ENCODE measurements around the gene DEPP1. TPM values are rescaled to one million over a fixed set of nuclear protein-coding genes. Genes with fewer than 3 reads are reported as not detected.

Gene DEPP1
- total and polyA plus RNA-seq, 10 of the 15 experiments (the other 5 are each of a cell fraction or from before 2014, with no cell fraction given): 1.7 to 12.1 (median 7.3) TPM

DNA sequence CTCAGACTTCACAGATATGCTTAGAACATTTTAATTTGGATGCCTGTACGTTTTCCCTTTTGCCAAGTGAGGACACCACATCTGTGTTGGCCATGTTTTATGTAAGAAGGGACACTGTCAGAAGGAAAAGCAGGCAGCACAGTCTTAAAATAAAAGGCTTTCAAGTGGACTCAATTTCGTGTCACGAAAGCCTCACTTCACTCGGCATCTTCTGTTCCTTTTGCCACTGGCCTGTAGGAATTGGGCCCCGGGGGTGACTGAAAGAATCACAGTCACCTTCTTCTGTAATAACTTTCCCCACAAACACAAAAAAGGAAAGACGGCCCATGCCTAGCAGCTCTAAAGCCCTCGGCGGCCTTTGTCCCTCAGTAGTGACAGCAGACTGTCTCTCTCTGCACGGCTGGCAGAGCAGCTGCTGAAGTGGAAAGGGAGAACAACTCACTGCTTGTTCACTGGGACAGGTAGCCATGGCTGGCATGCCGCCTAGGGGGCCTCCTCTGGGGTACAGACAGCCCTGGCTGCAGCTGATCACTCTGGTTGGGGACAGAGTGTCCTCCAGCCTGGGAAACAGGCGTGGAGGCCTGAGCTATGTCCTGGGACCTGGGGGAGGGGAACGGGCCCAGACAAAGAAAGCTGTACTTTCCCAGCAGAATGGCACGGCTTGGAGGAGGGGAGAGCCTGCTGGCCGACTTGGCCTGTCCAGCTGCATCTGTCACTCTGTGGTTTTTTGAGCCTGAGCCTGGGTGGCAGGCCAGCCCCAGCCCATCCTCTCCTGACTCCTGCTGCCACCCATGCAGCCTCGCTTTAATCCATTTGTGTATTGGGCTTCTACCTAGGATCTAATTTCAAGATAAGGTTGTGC, 14.6 kb downstream of the DEPP1 start (continued):
- peak; percentile 48 for TF ChIP-seq IKZF1 (conservative IDR thresholded peaks at IDR 0.05)
- no peak for TF ChIP-seq SMC3 (IDR thresholded peaks at IDR 0.05; ENCODE audit: borderline replicate concordance, low read length)
- peak; percentile 83 for TF ChIP-seq CHD2 (IDR thresholded peaks at IDR 0.05; ENCODE audit: borderline replicate concordance, low read depth, low read length)
- TF ChIP-seq GATAD2B (conservative IDR thresholded peaks at IDR 0.05; ENCODE audit: low read depth): 0 out of 2 replicates have a peak, but pooled peaks have one; percentile 36
- no peak for TF ChIP-seq ZNF622 (IDR thresholded peaks at IDR 0.05)
- TF ChIP-seq, protein P1, sequence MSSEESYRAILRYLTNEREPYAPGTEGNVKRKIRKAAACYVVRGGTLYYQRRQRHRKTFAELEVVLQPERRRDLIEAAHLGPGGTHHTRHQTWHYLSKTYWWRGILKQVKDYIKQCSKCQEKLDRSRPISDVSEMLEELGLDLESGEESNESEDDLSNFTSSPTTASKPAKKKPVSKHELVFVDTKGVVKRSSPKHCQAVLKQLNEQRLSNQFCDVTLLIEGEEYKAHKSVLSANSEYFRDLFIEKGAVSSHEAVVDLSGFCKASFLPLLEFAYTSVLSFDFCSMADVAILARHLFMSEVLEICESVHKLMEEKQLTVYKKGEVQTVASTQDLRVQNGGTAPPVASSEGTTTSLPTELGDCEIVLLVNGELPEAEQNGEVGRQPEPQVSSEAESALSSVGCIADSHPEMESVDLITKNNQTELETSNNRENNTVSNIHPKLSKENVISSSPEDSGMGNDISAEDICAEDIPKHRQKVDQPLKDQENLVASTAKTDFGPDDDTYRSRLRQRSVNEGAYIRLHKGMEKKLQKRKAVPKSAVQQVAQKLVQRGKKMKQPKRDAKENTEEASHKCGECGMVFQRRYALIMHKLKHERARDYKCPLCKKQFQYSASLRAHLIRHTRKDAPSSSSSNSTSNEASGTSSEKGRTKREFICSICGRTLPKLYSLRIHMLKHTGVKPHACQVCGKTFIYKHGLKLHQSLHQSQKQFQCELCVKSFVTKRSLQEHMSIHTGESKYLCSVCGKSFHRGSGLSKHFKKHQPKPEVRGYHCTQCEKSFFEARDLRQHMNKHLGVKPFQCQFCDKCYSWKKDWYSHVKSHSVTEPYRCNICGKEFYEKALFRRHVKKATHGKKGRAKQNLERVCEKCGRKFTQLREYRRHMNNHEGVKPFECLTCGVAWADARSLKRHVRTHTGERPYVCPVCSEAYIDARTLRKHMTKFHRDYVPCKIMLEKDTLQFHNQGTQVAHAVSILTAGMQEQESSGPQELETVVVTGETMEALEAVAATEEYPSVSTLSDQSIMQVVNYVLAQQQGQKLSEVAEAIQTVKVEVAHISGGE (CRISPR knock-in tag; IDR thresholded peaks at IDR 0.05): no peak
- no peak for TF ChIP-seq CREM (IDR thresholded peaks at IDR 0.05; ENCODE audit: low read depth)
- TF ChIP-seq PAX5 (IDR thresholded peaks at IDR 0.05; ENCODE audit: borderline replicate concordance, low read depth, low read length): peak; percentile 11; the same call in 1 of the 2 replicates
- TF ChIP-seq, protein P2, sequence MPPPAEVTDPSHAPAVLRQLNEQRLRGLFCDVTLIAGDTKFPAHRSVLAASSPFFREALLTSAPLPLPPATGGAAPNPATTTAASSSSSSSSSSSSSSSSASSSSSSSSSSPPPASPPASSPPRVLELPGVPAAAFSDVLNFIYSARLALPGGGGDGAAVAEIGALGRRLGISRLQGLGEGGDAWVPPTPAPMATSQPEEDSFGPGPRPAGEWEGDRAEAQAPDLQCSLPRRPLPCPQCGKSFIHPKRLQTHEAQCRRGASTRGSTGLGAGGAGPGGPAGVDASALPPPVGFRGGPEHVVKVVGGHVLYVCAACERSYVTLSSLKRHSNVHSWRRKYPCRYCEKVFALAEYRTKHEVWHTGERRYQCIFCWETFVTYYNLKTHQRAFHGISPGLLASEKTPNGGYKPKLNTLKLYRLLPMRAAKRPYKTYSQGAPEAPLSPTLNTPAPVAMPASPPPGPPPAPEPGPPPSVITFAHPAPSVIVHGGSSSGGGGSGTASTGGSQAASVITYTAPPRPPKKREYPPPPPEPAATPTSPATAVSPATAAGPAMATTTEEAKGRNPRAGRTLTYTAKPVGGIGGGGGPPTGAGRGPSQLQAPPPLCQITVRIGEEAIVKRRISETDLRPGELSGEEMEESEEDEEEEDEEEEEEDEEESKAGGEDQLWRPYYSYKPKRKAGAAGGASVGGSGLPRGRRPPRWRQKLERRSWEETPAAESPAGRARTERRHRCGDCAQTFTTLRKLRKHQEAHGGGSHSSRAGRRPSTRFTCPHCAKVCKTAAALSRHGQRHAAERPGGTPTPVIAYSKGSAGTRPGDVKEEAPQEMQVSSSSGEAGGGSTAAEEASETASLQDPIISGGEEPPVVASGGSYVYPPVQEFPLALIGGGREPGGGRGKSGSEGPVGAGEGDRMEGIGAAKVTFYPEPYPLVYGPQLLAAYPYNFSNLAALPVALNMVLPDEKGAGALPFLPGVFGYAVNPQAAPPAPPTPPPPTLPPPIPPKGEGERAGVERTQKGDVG (CRISPR knock-in tag; IDR thresholded peaks at IDR 0.05): no peak
- TF ChIP-seq PAX8 (IDR thresholded peaks at IDR 0.05): no peak
- TF ChIP-seq RBBP5 (conservative IDR thresholded peaks at IDR 0.05): no peak
- no peak for TF ChIP-seq SUZ12 (IDR thresholded peaks at IDR 0.05; ENCODE audit: unreplicated experiment)
